Measurements from ENCODE around the gene SYT17. TPM values are rescaled to one million over a fixed set of nuclear protein-coding genes. Genes with fewer than 3 reads are reported as not detected.

The SYT17 gene, protein sequence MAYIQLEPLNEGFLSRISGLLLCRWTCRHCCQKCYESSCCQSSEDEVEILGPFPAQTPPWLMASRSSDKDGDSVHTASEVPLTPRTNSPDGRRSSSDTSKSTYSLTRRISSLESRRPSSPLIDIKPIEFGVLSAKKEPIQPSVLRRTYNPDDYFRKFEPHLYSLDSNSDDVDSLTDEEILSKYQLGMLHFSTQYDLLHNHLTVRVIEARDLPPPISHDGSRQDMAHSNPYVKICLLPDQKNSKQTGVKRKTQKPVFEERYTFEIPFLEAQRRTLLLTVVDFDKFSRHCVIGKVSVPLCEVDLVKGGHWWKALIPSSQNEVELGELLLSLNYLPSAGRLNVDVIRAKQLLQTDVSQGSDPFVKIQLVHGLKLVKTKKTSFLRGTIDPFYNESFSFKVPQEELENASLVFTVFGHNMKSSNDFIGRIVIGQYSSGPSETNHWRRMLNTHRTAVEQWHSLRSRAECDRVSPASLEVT
- 21.2 and 25.4 TPM in 2 replicates for total RNA-seq

- Mint-ChIP-seq H3K36me3 (ENCODE audit: low read depth) (no peaks in the 10 kb centered on the region), H3K27me3 (no peaks in the 10 kb centered on the region), H3K9me3 (peaks cover 5% of the 10 kb centered on the region), H3K4me1 (peaks cover 24% of the 10 kb centered on the region), H3K27ac (no peak within 1 kb of the TSS), H3K4me3 (peak within 1 kb of the TSS; percentile 82)
- intact Hi-C loops (cut with micrococcal nuclease) = loop anchor here (1.0 kb wide), 4 partner anchors 42 to 334 kb away; no protein-coding TSS in a partner anchor
- ChIA-PET CTCF (interaction anchor here (1.2 kb wide), 1 partner anchor 82 kb away, joined by 4 read pairs; no protein-coding TSS in a partner anchor), POLR2A (interaction anchor here (0.7 to 2.2 kb wide), 2 partner anchors 81 to 388 kb away, joined by 4 to 10 read pairs; partner anchors contain the start of gene VPS35L)
- ATAC-seq (ENCODE audit: low read depth) (peak; percentile 92), DNase-seq (peak; percentile 69)
- TF ChIP-seq, protein P1, sequence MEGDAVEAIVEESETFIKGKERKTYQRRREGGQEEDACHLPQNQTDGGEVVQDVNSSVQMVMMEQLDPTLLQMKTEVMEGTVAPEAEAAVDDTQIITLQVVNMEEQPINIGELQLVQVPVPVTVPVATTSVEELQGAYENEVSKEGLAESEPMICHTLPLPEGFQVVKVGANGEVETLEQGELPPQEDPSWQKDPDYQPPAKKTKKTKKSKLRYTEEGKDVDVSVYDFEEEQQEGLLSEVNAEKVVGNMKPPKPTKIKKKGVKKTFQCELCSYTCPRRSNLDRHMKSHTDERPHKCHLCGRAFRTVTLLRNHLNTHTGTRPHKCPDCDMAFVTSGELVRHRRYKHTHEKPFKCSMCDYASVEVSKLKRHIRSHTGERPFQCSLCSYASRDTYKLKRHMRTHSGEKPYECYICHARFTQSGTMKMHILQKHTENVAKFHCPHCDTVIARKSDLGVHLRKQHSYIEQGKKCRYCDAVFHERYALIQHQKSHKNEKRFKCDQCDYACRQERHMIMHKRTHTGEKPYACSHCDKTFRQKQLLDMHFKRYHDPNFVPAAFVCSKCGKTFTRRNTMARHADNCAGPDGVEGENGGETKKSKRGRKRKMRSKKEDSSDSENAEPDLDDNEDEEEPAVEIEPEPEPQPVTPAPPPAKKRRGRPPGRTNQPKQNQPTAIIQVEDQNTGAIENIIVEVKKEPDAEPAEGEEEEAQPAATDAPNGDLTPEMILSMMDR (IDR thresholded peaks at IDR 0.05) = no peak
Observed at GRCh38 chr16:19167710-19168370, at the start of gene SYT17. TSS of gene SYT17 (plus strand) at chr16:19168240. CDS start at chr16:19168647, 407 bp downstream.

GRCh38 chr16:19118938-19119431, 49.1 kb upstream of the SYT17 start:
- H3K4me1 Mint-ChIP-seq = peaks cover 40% of the 10 kb centered on the region
- H3K27ac Mint-ChIP-seq = peak overlapping the region; percentile 82
- ChIA-PET POLR2A (interaction anchor here (1.2 to 2.6 kb wide), 4 partner anchors 13 to 92 kb away, joined by 6 to 17 read pairs (median 8); partner anchors contain the start of gene COQ7), CTCF (no interaction called here)
- no peak for DNase-seq
- H3K36me3 Mint-ChIP-seq (ENCODE audit: low read depth) = no peaks in the 10 kb centered on the region
- intact Hi-C loops (cut with micrococcal nuclease) = no loop called here
- H3K9me3 Mint-ChIP-seq = no peaks in the 10 kb centered on the region
- TF ChIP-seq, protein P1 (IDR thresholded peaks at IDR 0.05) = no peak
- ATAC-seq (ENCODE audit: low read depth) = peak; percentile 10
- peak overlapping the region; percentile 83 for H3K4me3 Mint-ChIP-seq
- no peaks in the 10 kb centered on the region for H3K27me3 Mint-ChIP-seq

GRCh38 chr16:19119564-19119963, 48.5 kb upstream of the SYT17 start:
- H3K4me3 Mint-ChIP-seq = peak overlapping the region; percentile 83
- H3K9me3 Mint-ChIP-seq = no peaks in the 10 kb centered on the region
- H3K36me3 Mint-ChIP-seq (ENCODE audit: low read depth) = no peaks in the 10 kb centered on the region
- TF ChIP-seq, protein P1 (IDR thresholded peaks at IDR 0.05) = no peak
- DNase-seq = no peak
- intact Hi-C loops (cut with micrococcal nuclease) = no loop called here
- no peak overlapping the region for H3K27ac Mint-ChIP-seq
- peaks cover 40% of the 10 kb centered on the region for H3K4me1 Mint-ChIP-seq
- CTCF ChIA-PET = no interaction called here
- no peaks in the 10 kb centered on the region for H3K27me3 Mint-ChIP-seq
- peak; percentile 26 for ATAC-seq (ENCODE audit: low read depth)
- POLR2A ChIA-PET = interaction anchor here (0.7 to 1.9 kb wide), 3 partner anchors 52 to 349 kb away, joined by 3 to 9 read pairs (median 6); partner anchors contain the start of gene COQ7

DNA sequence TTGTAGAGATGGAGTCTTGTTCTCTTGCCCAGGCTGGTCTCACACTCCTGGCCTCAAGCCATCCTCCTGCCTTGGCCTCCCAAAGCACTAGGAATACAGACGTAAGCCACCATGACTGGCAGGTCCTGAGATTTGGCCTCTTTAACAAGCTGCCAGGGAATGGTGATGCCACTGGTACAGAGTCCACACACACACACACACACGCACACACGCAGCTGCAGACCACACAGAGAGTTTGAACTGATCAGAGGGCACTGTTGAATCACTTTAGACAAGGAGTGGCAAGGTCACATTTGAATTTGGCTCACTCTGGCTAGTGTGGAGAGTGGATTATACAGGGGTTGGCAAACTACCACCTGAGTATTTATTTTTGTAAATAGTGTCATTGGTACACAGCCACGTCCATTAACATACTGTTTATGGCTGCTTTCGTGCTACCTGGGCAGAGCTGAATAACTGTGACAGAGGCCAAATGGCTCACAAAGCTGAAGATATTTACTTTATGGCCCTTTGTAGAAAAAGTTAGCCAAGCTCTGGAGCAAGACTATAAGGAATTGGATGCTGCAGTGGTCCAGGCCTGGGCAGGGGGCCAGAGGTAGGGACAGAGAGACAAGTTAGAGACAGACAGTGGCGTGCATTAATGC, 44.4 kb upstream of the SYT17 start:
- intact Hi-C loops (cut with micrococcal nuclease) = no loop called here
- ChIA-PET POLR2A (no interaction called here), CTCF (no interaction called here)
- DNase-seq = no peak
- ATAC-seq (ENCODE audit: low read depth) = no peak
- H3K27me3 Mint-ChIP-seq = no peaks in the 10 kb centered on the region
- H3K4me3 Mint-ChIP-seq = no peak overlapping the region
- H3K4me1 Mint-ChIP-seq = peaks cover 22% of the 10 kb centered on the region
- H3K9me3 Mint-ChIP-seq = no peaks in the 10 kb centered on the region
- TF ChIP-seq, protein P1 (IDR thresholded peaks at IDR 0.05) = no peak
- no peak overlapping the region for H3K27ac Mint-ChIP-seq
- no peaks in the 10 kb centered on the region for H3K36me3 Mint-ChIP-seq (ENCODE audit: low read depth)
